ENCODE results near the gene SMARCE1.
A peak's percentile ranks its signal among the peaks of the same experiment; 100 is the strongest.
"Not testable (repeated sequence)": the region's sequence is repeated elsewhere in the genome, so short reads cannot be mapped to it uniquely, and the experiment has no call there.

Gene SMARCE1

DNA sequence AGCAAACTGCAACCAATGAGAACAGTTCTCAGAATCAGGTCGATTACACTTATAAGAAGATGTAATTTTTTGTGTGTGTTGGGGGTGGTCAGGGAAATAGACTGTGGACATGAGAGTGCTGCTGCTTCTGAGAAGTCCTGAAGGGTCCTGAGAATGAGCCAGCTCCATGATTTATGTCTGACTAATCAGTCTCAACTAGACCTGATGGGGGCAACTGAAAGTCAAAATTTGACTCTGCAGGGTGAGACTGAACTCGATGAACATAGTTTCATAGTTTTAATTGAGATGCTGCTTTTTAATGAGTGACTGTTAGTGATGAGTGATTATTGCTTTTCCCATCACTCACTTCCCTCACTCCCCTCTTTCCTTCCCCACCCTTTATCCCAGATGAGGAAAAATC, 37.3 kb downstream of the SMARCE1 start:
- DNase-seq (ENCODE audit: low read depth): no peak

DNA sequence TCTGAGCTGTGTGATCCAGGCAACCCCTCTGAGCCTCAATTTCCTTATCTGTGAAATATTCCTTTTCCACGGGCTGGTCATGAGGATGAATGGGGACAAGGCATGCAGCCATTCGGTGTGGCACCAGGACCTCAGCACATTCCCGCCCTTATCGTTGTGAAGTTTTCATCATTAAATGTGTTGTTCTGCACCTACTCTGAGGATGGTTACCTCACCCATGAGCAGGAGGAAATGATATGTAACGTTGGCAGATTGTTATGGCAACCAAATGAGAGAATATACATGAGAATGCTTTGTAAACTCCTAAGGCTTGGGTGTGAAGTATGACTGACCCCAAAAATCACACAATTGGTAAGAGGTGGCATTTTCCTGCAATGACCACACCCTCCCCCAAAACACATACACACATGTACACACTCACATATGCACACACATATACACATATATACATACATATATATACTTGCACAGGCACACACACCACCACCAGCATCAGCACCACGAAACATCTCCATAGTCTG, 39.5 kb downstream of the SMARCE1 start:
- no peak for DNase-seq (ENCODE audit: low read depth)

DNA sequence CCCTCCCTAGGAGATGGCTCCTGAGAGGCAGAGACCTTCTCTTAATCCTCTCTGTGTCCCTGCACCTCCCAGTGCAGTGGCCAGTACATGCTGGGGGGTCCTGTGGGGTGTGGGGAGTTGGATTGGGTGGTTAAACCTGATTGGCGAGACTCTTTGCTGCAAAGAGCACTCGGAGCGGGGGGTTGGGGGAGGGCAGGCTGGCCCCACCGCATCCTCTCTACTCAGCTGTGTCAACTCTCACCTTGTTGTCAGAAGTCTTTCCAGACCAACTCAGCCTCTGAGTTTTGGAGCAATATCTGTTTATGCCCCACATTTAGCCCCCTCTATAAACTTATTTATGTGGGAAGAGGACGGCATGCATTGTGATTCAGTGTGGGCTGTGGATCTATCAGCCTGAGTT, 40.0 kb downstream of the SMARCE1 start:
- DNase-seq (ENCODE audit: low read depth): no peak

DNA sequence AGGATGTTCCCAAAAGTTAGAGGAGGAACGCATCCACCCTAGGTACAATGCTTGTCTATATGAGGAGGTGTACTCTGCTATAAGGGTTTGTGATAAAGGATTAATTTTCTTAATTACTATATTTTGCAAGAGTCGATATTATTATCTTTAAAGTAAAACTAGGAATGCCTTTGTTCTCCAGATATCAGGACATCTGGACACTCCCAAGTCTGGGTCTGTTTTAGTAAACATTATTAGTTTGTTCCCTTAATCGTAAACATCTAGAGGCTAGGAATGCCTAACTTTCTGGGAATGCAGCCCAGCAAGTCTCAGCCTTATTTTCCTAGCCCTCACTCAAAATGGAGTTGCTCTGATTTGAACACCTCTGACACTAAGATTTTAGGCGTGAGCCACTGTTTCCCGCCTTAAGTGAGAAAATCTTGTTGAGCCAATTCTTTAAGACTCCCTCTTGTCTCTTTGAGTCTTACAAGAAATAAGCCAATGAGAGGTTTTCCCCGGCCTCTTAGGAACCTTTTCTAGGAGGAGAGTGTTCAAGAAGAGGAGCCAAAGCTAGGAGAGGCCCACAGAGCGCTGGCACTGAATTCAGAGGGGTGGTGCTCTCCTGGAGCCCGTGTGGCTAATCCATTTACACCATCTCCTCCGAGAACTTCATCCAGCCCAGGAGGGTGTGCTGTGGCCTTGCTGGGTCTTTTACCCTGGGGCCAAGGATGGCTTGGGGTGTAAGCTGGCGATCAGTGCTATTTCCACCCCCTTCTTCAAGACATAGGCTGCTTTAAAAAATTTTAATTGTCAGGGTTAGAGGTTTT, 40.9 kb downstream of the SMARCE1 start:
- DNase-seq (ENCODE audit: low read depth): no peak

DNA sequence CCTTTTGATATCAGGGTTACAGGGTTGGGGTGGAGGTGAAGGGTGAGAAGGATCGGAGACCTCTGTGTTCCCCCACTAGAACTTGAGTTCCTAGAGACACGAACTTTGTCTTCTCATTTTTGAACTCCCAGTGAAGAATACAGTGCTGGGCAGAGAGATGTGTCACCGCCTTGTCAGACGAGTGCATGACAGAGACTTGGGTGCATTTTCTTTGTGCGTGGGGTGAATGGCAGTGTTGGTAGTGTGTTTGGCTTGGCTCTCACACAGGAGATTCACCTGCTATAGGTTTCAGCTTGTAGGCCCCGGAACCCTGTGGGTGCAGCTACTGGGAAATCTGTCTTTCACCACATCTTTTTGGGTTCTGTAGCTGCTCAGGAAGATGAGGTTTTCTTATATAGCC, 42.3 kb downstream of the SMARCE1 start:
- peak; percentile 52 for DNase-seq (ENCODE audit: low read depth)

DNA sequence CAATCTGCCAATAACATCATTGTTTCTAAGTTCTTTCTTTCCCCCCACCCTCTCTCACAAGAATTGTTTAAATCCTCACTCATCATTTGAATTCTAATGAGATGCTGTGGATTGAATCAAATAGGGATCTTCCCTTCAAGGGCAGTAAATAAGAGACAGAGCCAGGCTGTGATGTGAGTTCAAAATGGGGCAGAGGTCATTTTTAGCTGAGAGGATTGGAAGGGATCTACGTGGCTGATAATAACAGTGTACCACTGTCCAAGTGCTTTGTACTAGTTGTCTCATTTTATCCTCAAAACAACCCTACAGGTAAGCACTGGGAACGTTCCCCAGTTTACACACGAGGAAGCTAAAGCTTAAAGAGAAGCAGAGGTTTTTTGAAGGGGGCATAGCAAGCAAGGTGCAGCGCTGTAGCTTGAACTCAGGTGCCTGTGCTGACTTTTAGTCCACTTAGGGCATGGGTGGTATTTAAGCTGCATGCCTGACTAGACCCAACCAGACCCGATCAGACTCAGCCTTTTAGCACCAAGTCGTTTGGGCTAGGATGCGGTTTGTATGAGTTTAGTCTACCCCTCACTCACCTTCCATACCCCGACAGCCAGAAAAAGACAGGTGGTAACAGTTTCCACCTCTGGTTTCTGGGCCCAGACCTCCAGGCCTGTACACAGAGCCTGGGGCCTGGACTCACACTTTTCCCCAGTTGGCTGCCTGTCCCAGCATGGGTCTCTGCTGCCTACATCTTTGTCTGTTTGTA, 43.1 kb downstream of the SMARCE1 start:
- no peak for DNase-seq (ENCODE audit: low read depth)

DNA sequence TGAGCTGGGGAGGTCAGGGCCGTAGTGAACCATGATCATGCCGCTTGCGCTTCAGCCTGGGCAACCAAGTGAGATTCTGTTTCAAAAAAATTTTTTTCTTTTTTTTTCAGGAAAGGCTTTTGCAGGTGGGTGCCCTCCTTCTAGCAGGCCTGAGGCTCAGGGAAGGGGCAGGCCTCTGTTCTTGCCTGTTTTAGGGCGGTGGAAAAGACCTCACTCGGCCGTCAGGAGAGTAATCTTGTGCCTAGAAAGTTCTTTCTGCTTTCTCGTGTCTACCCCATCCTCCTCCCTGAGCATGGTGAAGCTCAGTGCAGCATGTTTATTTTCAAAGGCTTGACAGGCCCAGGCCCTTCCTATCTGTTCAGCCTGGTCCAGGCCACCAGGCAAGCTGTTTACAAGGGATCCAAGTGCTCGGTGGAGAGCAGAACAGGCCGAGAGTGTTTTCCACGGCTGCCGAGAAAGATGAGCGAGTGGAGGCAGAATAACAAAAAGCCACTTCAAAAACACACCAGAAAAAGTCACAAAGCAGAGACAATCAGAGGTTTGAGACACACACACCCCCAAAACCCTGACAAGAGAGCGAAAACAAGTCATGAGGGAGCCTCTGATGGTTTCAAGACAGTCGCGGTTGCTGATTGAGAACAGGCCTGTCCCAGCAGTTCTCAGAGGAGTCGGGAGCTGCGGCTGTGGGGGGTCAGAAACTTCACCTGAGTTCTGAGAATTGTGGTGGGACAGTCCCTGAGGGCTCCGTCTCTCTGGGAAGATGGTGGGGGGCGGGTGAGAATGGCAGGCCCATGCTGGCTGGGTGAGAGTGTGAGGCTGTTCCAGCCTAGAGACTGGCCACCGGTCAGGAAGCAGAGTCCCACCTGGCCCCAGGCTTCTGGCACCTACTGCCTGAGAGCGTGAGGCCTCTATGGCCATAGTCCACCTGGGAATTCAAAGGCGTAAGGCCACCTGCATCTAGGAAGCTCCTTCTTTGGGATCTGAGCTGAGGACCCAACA, 44.9 kb downstream of the SMARCE1 start:
- peak; percentile 42 for DNase-seq (ENCODE audit: low read depth)

DNA sequence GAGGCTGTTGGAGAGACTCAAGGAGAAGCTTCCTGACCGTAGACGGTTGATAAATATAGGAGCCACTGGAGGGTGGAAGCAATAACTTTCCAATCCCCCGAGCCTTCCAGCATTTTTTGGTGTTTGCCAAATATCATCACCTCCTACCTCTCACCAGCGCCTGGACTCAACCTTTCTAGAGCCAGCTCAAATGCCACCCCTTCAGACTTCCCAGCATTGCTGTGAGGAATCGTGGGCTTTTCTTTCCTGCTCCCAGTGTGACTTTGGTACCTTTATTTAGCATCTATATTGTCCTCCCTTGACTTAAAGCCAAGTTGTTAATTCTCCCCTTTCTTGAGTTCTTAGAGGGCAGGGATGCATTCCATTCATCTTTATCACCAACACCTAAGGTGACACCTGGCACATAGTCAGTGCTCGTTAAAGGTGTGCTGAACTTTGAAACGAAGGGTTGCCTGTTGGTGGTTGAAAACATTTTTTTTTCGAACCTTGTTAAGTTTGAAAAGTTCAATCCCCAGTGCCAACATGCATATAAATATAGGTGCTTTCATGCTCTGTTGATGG, 47.1 kb downstream of the SMARCE1 start:
- DNase-seq (ENCODE audit: low read depth): no peak

DNA sequence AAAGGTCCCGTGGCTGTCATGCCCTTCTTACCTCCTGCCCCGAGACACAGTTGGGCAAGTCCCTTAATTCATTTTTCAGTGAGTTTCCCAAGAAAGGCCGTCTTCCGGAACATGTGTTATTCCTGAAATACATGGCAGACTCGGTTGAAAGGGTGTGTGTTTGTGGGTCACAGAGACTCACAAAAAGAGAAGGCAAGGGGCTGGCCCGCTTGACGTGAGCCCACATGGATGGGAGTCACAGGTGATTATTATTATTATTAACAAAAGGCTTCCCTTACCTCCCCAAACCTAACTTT, 48.2 kb downstream of the SMARCE1 start:
- DNase-seq (ENCODE audit: low read depth): no peak

DNA sequence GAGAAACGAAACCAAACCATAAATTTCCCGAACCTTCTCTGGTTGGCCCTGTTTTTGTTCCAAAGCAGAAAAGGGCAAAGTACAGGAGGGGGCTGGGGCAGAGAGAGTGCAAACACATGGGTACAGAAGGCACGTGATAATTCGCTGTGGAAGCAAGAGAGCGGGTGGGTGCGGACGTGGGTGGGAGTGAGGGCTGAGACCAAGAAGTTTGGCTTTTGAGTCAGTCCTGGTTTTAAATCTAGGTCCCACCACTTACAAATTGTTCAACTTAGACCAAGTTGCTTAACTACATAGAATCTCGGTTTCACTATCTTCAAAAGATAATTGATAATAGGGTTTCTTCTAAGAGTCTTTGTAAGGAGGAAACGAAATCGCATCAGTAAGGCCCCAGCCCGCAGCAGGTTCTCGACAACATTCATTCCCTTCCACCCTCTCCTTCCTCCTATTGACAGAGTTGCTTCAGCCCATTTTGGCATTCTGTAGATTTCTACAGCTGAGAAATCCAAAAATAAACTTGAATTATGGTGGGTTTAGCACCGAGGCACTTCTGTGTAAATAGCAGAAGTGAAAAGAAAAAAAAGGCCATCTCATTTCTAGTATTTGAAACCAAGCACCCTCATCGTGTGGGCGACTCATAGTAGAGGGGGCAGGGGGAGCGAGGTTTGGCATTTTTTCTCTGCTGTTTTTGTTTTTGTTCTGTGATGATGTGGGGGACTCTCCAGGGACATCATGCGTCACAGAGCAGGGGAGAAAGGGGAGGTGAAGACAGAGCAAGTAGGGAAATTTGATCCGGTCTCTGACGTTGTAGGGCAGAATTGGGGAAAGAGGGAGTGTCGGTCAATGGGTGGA, 48.8 kb downstream of the SMARCE1 start:
- peak; percentile 60 for DNase-seq (ENCODE audit: low read depth)

DNA sequence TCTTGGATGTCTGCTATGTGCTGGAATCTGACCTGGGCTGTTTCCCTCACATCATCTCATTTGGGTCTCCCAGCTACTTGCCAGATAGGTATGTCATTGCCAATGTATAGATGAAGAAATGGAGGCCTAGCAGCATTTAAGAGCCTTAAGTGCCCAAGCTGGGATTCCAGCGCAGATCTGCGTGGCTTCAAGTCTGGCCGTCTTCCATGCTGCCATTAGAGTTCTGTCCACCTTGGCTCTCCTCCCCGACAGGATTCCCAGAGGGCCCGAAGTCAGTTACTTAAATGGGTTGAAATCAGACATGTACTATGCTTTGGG, 49.4 kb downstream of the SMARCE1 start:
- DNase-seq (ENCODE audit: low read depth): no peak

DNA sequence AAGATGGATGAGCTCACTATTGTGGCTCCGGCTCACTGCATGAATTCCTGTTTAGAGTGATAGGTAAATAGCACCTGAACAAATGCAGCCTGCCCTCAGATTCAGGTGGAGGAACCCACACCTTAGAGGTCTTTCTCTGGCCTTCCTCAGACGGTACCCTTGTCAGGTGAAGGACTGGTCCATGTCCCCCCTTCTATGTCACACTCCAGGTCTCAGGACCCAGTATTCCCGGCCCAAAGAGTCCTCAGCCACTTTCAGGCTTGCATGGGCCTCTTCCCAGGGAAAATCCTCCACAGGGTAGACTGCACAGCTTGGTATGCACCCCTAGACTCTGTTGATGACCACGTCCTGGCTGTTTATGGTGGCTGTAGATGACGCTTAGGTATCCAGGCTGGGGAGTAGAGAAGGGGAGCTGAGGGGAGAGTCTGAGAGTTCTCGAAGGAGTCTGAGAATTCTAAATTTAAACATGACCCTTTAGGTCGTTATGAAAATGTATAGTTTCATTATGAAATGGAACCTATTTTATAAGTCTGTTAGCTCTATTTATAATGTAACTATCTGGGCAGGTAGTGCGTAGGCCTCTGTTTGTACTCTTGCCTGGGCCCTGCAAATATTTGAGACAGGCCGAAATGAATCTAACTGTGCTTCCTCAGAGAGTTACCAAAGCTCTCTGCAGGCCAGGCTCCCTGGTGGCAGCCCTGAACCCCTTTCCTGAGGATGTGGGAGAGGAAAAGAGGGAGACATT, 49.9 kb downstream of the SMARCE1 start:
- no peak for DNase-seq (ENCODE audit: low read depth)

DNA sequence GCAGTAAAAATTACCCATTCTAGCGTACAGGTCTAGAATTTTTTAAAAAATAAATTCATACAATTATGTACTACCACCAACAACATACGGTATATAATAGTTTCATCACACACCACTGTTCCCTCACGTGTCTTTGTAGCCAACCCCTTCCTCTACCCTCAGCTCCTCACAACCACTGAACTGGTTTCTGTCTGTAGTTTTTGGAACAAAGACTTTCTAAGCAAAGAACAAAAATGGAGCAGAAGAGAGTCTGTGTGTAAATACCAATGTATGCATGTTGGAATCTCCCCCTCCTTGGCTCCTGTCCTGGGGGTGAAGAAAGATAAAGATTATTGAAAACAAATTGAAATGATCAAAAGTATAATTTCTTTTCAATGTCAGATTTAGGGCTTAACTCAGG, 50.5 kb downstream of the SMARCE1 start:
- DNase-seq (ENCODE audit: low read depth): no peak

DNA sequence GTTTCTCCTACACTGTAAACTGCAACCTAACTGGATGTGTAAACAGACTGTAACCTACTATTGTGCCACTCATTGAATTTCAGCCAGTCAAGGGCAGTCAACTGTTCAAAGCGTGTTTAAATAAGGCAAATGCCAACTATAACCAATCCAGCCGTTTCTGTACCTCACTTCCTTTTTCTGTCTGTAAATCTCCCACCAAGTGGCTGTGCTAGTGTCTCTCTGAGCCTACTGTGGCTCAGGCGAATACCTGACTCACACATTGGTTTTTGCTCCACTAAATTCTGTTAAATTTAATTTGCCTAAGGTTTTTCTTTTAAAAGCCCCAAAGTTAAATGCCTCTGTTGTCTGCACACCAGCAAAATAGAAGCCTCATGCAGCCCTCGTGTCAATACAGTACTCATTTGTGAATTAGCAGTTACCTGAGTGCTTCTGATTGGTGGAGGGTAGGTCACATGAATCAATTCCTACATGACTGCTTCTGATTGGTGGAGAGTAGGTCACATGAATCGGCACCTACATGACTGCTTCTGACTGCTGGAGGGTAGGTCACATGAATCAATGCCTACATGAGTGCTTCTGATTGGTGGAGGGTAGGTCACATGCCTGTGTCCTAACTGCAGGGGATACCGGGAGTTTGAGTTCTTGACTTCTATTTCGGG, 51.2 kb downstream of the SMARCE1 start:
- no peak for DNase-seq (ENCODE audit: low read depth)

DNA sequence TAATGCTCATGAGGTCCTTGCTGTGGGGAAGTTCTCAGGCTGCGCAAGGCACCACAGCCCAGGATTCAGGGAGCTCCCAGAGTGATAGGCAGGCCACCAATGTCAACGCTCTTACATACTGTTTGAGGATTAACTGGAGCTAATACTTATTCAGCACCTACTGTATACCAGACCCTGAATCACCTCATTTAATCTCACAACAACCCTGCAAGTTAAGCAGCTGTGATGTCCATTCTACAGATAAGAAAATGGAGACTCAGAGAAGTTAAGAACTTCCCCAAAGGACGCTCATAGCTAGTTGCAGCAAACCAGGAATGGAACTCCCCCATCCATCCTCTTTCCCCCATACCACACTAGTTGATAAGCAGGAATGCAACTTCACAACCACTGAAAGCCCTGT, 56.9 kb downstream of the SMARCE1 start:
- no peak for DNase-seq (ENCODE audit: low read depth)

DNA sequence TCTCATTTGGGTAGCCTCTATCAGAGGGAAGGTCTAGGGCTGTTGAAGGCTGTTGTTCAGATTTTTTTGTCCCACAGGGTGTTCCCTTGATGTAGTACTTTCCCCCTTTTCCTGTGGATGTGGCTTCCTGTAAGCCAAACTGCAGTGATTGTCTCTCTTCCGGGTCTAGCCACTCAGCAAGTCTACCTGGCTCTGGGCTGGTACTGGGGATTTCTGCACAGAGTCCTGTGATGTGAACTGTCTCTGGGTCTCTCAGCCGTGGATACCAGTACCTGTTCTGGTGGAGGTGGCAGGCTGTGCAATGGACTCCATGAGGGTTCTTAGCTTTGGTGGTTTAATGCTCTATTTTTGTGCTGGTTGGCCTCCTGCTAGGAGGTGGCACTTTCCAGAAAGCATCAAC, 59.1 kb downstream of the SMARCE1 start:
- DNase-seq (ENCODE audit: low read depth): no peak

DNA sequence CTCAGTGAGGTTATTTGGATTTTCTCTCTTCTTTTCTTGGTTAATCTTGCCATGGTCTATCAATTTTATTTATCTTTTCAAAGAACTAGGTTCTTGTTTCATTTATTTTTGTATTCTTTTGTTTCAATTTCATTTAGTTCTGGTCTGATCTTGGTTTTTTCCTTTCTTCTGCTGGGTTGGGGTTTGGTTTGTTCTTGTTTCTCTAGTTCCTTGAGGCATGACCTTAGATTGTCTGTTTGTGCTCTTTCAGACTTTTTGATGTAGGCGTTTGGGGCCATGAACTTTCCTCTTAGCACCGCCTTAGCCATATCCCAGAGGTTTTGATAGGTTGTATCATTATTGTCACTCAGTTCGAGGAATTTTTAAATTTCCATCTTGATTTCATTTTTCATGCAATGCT, 61.4 kb downstream of the SMARCE1 start:
- DNase-seq (ENCODE audit: low read depth): not testable (repeated sequence)

DNA sequence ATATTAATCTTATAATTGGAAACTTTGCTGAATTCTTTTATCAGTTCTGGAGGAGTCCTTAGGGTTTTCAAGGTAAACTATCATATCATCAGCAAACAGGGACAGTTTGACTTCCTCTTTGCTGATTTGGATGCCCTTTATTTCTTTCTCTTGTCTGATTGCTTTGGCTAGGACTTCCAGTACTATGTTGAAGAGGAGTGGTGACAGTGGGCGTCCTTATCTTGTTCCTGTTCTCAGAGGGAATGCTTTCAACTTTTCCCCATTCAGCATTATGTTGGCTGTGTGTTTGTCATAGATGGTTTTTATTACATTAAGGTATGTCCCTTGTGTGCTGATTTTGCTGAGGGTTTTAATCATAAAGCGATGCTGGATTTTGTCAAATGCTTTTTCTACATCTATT, 62.7 kb downstream of the SMARCE1 start:
- not testable (repeated sequence) for DNase-seq (ENCODE audit: low read depth)

DNA sequence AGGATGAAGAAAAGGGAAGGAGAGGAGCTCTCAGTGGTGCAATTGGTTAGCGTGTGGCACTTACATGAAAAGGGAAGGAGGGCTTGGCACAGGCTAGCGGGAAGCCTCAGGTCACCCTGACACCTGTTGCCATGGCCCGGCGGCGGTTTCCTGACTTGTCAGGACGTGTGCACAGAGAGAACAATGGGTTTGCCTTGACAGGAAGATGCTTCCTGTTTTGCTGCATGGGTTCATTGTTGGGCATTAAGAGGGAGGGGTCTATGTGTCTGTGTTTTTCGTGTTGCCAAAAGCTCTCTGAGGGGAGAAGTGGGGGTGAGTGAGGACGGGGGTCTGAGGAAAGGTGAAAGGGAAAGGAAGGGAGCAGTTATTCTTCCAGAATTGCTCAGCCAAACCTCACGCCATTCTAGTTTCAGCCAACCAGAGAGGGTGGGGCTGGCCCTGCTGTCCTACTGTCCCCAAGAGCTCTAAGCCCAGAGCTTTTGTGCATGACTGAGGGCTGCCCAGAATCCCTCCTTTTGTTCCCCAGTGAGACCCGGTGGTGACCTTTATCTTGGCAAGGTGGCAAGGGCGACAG, 65.2 kb downstream of the SMARCE1 start:
- no peak for DNase-seq (ENCODE audit: low read depth)

DNA sequence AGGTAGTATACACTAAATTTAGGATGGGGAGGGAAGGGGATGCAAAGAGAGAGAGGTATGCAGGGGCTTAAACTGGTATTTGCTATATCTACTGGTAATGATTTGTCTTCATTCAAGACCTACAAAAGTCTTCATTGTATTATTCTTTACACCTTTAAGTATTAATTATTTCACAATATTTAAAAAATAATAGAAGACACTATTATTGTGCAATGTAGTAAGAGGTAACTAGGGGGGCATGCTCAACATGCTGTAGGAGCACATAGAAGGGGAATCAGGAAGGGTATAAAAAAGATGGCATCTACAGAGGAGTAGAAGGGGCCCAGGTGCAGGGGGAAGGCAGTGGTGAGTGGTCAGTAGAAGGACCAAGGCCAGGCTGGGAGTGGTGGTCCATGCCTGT, 67.5 kb downstream of the SMARCE1 start:
- DNase-seq (ENCODE audit: low read depth): no peak
